A549 (cell line): ENCODE results near the gene PLD1.

Source experiments
- CTCF ChIP-seq: fragments of >200 bp; sonication (Bioruptor Twin); formaldehyde crosslinking; IDR thresholded peaks from 3 replicates; pipeline ENCODE4 v1.5.1; 2016
- EP300 ChIP-seq, 2 experiments: fragments of >200 bp; sonication (Bioruptor Twin); formaldehyde crosslinking; IDR thresholded peaks; 2 replicates in 1 of 2; 3 replicates in 1 of 2; pipeline ENCODE4 v1.6.1; 2016 to 2017
- NPAS2 ChIP-seq: fragments of 250-450 bp; sonication (Bioruptor Pico); IDR thresholded peaks from 2 replicates; pipeline ENCODE4 v1.8.0; 2022; ENCODE audit warnings: mild to moderate bottlenecking, moderate library complexity, borderline replicate concordance
- USF2 ChIP-seq: fragments of 450-650 bp; IDR thresholded peaks from 2 replicates; pipeline ENCODE4 v1.6.1; 2014; ENCODE audit warnings: antibody characterized with exemption

- TF ChIP-seq NPAS2 (no peak), CTCF (no peak), EP300 (IDR thresholded peaks at IDR 0.05) (no peak), USF2 (no peak)
Measured at GRCh38 chr3:171821778-171822358, 11.6 kb upstream of the PLD1 start.
